GM21786 (cell line): ENCODE measurements around the gene NEK4.
"Not testable (repeated sequence)": the region's sequence is repeated elsewhere in the genome, so short reads cannot be mapped to it uniquely, and the experiment has no call there.

ENCODE experiments used
- ATAC-seq: cut with Tn5 transposase; IDR thresholded peaks from one replicate; pipeline ENCODE4 v1.9.1; 2021; ENCODE audit not compliant: unreplicated experiment

NEK4 gene

DNA sequence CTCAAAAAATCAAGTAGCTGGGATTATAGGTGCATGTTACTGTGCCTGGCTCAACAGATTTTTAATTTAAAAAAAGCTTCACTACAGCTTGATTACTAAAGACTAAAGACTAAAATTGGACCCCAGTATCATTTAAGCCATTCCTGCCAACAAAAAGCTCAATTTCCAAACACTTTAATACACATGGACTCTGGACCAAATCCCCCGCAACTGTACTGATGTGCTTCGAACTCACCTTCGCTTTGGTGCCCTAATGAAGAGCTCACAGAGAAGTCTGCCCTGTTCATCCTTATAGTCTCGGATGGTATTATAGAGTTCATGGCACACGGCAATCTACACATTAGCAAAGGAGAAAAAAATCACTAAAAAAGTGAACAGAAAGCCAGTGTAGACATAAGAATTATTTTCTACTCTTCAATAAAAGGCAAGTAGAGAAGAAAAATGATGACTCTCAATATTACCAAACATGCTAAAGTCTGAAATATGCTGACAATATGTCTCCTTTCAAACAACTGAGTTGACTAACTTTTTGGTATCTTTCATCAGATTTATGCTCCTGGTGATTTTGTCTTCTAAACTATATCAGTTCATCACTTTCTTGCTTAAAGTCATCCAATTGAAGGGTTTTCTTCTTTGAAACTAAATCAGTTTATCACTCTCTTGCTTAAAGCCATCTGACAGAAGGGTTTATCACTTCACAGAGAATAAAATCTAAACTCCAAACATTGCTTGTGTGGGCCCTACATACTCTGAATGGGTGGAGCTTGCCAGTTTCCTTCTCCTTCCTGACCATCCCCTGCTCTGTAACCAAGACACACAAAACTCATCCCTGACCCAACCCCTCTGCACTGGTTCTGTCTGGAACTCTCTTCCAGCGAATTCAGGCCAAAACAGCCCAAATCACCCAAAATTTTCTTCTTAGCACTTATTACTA, 92.2 kb downstream of the NEK4 start:
- no peak for ATAC-seq

DNA sequence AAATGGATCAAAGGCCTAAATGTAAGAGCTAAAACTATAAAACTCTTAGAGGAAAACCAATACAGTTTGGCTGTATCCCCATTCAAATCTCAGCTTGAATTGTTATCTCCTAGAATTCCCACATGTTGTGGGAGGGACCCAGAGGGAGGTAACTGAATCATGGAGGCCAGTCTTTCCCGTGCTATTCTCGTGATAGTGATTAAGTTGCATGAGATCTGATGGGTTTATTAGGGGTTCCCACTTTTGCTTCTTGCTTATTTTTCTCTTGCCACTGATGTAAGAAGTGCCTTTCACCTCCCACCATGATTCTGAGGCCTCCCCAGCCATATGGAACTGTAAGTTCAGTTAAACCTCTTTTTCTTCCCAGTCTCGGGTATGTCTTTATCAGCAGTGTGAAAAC, 94.5 kb downstream of the NEK4 start:
- ATAC-seq: not testable (repeated sequence)

DNA sequence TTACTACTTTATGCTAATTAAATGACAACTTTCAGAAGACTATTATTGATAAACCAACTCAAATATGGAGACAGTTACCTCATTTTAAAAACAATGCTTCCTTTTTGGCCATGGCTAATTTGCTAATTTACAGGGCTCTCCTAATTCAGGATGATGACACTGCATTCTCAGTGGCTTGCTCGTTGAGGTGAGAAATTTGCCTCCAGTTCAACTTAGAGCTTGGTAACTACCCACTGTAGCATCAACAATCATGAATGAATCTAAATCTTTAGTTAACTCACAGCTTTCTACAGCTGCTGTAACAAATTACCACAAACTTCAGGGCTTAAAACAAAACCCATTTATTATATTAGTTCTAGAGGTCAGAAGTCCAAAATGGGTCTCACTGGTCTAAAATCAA, 99.1 kb downstream of the NEK4 start:
- ATAC-seq: no peak

DNA sequence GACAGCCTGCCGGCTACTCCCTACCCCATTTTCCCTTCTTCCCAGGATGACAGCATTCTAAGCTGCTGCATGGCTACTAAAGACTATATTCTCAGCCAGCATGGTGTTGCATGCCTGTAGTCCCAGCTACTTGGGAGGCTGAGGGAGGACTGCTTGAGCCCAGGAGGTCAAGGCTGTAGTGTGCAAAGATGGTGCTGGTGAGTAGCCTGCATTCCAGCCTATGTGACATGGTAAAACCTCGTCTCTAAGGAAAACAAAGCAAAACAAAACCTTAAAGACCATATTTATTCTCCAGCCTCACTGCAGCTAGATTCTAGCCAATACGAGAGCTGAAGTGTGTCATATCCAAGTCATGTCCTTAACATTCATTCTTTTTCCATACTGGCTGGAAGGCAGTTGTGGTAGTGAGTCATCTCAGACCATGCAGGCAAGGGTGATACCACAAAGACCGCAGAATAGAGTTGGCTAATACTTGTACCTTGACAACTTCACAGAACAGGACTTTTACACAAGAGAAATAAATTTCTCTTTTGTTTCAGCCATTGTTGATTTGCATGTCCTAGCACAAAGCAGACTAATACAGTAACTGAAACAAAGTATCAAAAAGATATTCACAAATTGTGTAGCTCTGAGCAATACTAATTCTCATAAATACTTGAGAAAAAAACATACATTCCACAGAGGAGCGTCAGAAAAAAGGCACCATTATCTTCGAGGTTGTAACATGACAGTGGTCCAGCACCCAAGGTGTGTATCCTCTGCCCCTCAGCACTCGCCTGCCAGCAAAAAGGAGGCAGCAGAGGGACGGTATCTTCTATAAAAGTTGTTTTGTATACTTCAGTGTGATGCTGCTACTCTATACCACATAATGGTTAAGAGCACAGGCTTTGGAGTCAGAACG, 99.9 kb downstream of the NEK4 start:
- ATAC-seq: peak; percentile 90

DNA sequence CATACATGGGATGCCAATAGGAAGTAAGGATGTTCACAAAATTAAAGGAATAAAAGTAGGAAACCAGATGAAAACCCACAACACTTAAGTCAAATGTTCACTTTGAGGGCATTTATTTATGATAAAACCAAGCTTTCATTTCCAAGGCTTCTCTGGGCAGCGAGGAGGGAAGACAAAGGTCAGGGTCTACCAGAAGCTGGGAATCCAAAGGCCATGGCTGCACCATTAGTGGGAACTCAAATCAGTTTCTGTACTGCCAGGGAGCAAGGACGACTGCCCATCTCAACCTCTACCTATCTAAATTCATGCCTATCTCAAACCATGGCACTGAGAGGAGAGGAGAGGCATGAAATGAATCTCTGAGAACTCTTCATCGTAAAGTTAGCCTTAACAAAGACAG, 107.6 kb downstream of the NEK4 start:
- no peak for ATAC-seq

DNA sequence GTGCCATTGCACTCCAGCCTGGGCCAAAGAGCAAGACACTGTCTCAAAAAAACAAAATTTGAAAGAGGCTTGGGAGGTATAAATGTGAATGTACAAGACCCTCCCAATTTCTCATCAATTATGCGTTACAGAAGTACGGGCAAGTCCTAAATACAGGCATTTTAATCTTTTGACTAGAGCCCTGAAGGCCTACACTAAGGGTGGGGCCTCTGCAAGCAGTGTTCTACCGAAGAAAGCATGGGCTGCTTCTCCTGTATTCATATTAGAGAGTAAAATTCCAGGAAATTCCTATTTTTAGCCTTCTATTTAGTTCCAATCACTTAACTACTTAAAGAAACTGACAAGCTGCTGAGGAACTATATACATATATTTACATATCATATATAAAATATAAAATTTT, 110.7 kb downstream of the NEK4 start:
- ATAC-seq: no peak
